Thyroid gland (tissue), 4 donors: ENCODE measurements around the gene STAG2.

Source experiments
- POLR2A ChIP-seq, 2 donors: fragments of 450-650 bp; IDR thresholded peaks; one replicate each; pipeline ENCODE4 v1.6.1; 2017; ENCODE audit warnings: antibody characterized with exemption in 2 of 2, mild to moderate bottlenecking in 2 of 2, moderate library complexity in 1 of 2
- TF ChIP-seq, protein P1 (sequence below), 6 experiments: fragments of 200-600 bp in 3 of 6; fragments of 450-650 bp in 3 of 6; sonication (generic) in 3 of 6; IDR thresholded peaks; one replicate each; pipeline ENCODE4 v1.5.1; 2016 to 2019; ENCODE audit warnings: antibody characterized with exemption in 6 of 6, mild to moderate bottlenecking in 2 of 6, inconsistent platforms in 1 of 6, moderate library complexity in 1 of 6

DNA sequence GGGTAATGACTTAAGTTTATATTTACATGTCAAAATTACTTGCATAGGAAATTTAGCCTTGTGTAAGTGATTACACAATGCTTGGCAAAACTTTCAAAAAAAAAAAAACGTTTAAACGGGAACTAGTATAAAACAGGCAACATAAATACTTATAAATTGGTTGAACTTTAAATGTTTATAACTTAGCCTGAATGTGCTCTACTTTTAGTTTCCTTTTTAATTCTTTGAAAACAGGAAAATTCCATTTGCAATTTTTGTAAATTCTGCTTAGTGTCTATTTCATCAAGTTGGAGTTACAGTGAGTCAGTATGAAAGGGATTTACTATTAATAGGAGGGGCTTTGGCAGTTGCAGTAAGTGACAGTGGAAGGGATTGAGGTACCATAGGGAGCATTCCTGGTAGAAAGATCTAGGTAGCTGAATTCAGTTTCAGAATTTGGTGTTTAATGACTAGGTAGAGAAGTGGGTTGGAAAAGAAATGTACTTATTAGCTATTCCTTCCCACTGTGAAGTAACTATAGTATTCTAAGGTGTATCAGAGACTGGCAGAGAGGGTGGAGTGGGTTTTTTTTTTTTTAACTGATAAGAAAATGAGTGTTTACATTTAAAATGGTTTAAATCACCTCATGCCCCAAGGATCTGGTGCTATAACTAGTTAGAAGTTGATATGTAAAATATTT, 2.8 kb downstream of the STAG2 start:
- TF ChIP-seq, protein P1, sequence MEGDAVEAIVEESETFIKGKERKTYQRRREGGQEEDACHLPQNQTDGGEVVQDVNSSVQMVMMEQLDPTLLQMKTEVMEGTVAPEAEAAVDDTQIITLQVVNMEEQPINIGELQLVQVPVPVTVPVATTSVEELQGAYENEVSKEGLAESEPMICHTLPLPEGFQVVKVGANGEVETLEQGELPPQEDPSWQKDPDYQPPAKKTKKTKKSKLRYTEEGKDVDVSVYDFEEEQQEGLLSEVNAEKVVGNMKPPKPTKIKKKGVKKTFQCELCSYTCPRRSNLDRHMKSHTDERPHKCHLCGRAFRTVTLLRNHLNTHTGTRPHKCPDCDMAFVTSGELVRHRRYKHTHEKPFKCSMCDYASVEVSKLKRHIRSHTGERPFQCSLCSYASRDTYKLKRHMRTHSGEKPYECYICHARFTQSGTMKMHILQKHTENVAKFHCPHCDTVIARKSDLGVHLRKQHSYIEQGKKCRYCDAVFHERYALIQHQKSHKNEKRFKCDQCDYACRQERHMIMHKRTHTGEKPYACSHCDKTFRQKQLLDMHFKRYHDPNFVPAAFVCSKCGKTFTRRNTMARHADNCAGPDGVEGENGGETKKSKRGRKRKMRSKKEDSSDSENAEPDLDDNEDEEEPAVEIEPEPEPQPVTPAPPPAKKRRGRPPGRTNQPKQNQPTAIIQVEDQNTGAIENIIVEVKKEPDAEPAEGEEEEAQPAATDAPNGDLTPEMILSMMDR (IDR thresholded peaks at IDR 0.05): no peak
- TF ChIP-seq POLR2A (IDR thresholded peaks at IDR 0.05): no peak
